Right renal cortex interstitium (tissue), 3 donors: ENCODE data around the gene TGFBR3. TPM values are rescaled to one million over a fixed set of nuclear protein-coding genes. Genes with fewer than 3 reads are reported as not detected.

ENCODE experiments used
- DNase-seq, 3 donors: peaks; one replicate each; pipeline ENCODE4 v3.0.0-alpha.2; 2013; ENCODE audit warnings: low read depth in 3 of 3, low spot score in 2 of 3
- polyA plus RNA-seq, 3 donors: library from polyadenylated mRNA; unstranded; fragments of 120-200 nt; gene quantifications; one replicate each; pipeline ENCODE4 v1.2.1, GENCODE V29; 2013; ENCODE audit not compliant: insufficient read length in 3 of 3

The TGFBR3 gene
- polyA plus RNA-seq, 3 donors: 120 to 136 (median 132) TPM

DNA sequence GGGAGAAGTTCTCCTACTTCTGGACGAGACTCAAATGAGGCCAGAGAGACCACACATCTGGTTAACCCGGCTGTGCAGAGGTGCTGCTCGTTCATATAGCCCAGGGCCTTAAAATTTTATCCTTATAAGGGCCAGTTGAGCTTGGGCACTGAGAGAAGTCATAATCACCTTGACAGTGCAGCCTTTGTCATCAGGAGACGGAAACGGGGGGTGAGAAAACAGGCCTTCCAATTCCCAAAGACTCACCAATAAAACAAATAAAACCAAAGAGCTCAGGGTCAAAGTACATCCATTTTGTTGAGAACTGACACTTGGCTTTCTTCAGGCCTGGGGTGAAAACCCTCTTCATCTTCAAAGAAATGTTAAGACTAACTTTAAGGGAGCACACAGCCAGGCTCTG lies 167.1 kb downstream of the TGFBR3 start:
- no peak for DNase-seq

DNA sequence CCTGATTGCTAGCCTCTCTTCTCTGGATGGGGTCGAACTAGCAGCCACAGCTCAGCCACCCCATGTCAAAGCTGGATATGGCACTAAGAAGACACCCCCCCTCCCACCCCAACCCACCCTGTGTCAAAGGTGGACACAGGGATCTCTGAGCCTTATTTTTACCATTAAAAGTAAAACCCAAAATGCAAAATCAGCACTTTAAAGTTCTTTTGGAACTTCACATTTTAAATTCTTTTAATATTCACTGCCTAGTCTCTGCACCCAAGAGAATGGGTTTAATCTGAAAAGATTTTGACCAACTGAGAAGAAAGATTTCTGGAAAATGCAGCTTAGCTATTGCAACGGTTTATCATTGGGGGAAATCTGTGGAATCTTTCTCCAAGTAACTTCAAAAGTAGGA lies 167.6 kb downstream of the TGFBR3 start:
- no peak for DNase-seq

DNA sequence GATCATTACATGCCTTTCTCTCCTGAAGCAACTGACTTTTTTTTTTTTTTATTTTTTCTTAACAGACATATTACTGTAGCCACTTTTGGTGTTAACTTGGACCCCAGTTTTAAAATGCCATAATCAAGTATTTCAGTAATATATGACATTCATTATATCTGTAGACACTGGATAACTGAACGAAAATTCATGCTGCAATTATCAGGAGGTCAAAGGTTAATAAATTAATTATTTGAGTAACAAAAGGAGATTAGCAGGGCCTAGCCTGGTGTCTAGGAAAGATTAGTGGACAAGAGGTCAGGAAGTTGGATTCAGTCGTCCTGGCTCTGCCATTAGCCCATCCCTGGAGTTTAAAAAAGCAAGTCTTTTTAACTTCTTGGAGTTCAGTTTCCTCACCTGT lies 168.1 kb downstream of the TGFBR3 start:
- no peak for DNase-seq

DNA sequence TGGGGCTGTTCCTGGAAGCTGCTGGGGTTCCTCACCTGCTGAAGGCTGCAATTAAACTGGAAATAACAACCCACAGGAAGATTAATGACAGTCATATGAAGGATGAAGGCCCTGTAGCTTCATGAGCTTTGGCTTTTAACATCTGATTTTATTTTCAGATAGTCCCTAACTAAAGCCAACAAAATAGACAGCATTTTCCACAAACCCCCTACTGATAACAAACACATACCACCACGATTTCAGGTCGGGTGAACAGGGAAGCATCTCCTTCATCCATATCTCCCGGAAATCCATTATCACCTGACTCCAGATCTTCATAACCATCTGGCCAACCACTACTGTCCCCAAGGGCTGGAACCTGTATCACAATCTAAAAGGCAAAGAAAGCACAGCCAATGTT lies 169.6 kb downstream of the TGFBR3 start:
- no peak for DNase-seq

DNA sequence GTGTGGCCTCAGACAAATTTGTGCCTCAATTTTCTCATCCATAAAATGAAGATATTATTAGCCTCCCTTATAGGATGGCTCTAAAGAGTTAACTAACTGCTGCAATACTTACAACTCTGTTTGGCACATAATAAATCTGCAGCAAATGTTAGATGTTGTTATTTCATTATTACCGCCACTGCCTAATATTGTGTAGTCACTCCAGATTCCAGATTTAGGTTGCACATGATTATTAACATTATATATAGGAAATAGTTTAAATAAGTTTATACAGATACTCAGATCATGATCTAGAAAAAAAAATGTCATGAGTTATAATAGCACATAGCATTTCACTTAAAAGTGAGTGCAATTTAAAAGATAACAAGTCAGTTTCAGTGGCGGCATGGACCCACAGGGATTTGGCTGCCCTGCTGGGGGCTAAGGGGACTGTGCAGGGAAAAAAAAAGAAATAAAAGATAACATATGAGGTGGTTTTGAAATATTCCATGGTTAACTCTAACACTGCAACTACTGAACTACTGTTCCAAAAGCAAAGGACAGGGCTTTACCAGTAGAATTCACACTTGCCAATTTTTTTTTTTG lies 170.4 kb downstream of the TGFBR3 start:
- no peak for DNase-seq

DNA sequence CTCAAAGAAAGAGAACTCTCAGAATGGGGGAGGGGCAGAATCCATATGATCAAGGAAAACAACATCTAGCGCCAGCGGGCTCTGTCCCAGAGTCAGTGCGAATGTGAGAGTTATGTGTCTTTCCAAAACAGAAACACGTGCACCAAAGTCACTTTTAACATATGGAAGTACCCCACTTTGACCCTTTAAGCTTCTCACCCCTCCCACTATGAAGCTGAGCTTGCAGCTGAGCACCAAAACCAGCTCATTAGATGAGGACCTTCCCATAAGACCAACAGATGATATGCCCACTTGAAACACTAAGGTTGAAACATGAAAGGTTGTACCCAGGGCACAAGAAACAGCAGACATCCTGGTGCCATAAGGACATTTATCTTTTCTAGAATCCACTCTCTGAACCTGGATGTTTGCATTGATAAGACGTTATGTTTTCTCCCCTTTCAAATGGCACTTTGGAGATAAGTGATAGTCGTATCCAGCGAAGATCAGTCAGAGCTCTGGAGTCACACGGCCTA lies 171.0 kb downstream of the TGFBR3 start:
- DNase-seq: no peak

DNA sequence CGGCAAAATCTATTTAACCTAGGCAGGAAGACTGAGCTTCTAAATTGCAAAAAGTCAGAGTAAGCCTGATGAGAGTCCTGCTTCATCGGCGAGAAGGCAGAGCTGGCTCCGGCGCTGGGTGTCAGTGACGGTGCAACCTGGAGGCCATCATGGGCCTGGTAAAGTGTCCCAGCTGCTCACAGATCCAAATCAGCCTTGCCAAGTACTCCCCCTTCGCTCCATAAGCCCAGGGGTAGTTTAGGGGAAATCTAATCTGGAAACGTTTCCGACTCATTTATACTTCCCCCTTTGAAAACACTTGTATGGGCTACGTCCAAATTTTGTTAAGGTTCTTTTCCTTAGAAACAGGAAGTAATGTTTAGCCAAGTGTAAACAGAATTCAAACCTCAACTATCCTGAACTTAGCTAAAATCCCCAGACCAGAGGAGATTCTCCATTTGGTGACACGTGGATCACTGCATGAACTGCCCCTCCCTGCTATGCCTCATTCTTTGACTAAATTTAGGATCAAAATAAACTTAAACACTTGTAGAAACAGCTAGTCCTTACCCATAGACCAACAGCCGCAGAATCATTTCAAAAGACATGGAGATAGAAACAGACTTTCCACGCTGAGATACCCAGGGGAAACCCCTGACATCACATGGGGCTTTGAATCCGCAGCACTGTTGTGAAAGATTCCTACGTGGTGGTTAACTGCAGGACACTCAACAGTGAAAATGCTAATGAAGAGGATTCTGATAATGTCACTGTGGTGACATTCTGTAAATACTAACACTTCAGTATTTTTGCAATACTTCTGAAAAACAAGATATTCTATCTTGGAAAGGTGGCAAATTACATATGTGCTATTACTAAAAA lies 172.7 kb downstream of the TGFBR3 start:
- no peak for DNase-seq

DNA sequence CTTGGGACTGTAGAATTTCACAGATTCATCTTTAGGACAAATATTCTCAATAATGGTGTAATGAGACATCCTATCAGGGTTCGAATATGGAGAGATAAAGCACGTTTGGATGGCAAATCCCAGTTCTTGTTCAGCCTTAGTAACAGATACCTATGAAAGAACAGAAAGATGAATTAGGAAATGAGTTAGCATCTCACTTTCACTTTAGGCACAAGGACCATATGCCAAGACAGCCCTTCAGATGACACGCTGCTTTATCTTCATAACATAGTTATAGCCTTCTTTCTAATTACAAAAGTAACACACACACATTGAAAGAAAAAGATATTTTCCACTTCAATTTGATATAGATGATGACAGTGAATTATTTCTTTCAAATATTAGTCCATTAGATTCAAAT lies 173.6 kb downstream of the TGFBR3 start:
- no peak for DNase-seq

DNA sequence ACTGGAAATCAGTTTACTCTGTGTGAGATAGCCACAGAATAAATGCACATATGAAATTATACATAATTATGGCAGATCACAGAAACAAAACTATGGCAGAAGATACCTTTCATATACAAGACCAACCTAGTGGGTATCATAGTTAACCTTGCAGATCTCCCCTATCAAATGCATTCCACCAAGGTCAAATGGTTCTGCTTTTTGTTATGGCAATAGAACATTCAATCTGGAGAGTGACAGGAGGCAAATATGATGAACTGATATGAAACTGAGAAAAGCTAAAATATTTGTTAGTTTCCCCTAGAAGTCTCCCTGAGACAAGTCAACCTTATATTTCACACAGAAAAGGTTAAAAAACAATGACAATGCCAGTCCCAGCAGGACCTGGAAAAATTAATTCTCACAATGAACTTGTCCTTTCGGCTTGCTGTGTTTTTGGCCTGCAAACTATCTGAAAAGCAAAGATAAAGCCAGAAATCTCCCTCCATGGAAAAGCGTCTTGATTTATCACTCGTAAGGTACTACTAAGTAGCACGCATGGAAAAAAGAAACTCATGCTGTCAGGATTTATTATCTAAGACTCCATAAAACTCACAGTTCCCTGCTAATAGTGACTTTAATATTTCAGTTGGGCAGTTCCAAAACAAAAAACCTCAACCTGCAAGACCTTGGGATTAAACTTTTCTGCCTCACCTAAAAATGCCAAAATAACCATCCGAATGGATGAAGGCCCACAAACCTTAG lies 174.3 kb downstream of the TGFBR3 start:
- no peak for DNase-seq

DNA sequence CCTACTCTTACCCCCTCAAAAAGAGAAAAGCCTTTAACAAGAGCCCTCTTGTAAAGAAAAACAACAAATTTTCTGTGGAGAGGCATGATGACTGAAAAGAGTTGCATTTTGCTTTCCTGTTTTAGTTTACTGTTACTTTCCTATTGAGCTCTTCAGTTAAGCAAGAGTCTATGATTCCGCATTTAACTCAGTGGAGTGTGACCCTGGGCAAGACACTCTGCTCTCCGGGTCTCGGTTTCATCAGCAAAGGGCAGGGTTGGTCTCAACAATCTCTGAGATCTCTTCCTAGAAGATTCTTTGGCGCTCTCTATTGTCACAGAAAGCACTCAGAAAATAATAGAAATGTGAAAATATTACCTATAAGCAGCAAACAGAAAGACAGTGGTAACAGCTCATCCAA lies 175.7 kb downstream of the TGFBR3 start:
- no peak for DNase-seq

DNA sequence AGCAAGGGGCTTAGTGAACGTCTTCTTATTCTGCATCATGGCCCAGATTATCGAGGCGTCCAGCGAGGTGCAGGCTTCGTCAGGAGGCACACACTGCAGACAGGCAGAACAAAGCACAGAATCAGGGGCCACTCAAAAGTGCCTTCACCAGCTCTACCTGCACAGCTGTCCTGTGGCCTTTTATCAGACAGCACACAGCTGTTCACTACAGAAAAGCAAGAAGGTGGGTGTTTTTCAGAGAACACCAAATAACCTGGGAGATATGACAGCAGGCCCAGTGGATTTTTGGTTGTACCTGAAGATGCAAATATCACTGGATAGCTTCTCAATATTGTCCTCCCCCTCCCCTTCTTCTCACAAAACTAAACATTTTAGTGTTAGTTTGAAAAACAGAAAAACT lies 177.3 kb downstream of the TGFBR3 start:
- DNase-seq: no peak

DNA sequence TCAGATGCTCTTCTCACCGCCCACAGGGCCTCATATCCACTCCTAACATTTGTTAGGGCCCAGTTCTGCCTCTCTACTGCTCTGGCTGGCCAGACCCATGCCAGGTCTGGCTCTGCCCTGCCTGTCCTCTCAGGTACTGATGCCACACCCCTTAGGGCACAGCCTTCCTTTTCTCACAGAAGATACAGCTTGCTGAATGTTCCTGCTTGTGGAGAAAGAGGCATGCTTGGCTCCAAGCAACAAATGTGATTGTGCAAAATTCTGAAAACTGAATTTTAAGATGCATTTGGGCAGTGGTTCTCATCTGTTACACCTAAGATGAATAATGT lies 178.1 kb downstream of the TGFBR3 start:
- DNase-seq: no peak

DNA sequence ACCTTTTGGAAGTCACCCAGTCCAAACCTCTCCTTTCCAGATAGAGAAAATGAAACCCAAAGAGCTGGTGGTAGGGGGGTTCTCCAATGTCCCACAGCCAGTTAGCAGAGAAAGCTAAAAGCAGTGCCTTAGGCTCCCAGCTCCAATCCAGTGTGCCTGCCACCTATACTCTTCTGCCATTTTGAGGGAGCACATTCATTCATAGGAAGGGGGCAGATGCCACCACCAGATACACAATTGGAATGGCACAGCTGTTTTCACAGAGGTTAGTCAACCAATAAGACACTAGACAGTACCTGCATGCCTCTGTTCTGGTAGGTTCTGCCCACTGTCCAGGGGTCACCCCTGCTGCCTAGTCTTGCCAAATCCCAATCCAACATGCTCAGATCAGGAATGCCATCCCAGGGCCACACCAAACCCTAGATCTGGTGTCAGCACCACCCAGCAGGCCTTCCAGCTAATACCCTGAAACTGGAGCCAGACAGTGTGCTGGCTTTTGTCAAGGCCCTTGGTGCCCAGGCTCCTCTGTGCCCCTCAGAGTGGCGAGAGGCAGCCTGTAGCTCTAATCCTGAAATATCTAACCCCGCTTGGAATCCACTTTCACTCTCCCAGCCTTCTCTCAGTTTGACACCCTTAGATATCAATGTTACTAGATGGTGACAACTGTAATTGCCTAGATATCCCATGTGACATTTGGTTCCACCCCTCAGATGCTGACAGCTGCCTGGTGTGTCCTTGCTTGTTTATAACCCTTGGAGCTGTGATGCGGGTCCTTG lies 178.6 kb downstream of the TGFBR3 start:
- no peak for DNase-seq

DNA sequence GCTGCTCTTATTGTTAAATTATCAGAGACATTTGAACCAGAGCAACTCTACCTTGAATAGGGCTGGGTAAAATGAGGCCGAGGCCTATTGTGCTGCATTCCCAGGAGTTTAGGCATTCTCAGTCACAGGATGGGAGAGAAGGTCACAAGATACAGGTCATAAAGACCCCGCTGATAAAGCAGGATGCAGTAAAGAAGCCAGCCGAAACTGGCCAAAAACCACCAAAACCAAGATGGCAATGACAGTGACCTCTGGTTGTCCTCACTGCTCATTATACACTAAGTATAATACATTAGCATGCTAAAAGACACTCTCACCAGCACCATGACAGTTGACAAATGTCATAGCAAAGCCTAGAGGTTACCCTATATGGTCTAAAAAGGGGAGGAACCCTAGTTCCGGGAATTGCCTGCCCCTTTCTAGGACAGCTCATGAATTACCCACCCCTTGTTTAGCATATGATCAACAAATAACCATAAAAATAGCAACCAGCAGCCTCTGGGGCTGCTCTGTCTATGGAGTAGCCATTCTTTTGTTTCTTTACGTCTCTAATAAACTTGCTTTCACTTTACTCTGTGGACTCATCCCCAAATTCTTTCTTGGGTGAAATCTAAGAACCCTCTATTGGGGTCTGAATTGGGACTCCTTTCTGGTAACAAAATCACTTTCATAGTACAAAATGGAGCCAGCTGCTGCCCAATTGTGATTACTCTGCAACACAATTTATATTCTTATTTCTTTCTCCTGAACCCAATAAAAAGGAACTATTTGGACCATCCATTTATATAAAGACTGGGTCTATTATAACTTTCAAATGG lies 179.6 kb downstream of the TGFBR3 start:
- no peak for DNase-seq

DNA sequence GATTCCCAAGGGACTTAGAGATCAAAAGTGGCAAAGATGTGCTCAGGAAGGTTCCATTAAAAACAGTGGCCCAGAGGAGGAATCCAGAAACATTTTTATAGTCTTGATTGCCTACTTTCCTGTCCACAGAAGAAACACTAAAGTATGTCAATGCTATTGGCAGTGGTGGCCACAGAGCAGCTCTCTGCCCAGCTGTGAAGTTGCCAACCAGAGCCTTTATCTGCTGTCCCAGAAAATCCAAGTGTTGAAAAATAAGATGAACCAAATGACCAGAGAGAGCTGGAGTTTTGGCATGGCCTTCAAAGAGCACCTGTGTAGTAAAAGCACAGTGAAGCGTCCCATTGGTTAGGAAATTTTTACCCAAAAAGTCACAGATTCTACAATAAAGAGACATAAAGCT lies 181.2 kb downstream of the TGFBR3 start:
- DNase-seq: no peak

DNA sequence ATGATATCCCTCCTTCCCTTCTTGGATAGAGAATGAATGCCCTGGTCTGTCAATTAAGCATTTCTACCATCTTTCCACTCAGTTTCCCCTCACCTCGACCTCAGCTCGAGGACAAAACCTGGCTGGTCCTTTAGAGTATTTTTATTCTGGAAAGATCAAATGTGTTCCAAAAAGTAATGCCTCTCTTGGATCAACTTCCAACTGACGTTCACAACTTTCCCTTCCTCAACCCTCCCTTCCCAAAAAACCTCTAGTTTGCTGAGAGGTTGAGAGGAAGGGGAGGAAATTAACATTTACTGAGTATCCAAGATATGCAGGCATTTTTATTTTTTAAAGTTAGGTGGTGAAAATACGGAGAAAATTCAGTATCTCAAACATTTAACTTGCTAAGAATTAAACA lies 182.9 kb downstream of the TGFBR3 start:
- DNase-seq: no peak

DNA sequence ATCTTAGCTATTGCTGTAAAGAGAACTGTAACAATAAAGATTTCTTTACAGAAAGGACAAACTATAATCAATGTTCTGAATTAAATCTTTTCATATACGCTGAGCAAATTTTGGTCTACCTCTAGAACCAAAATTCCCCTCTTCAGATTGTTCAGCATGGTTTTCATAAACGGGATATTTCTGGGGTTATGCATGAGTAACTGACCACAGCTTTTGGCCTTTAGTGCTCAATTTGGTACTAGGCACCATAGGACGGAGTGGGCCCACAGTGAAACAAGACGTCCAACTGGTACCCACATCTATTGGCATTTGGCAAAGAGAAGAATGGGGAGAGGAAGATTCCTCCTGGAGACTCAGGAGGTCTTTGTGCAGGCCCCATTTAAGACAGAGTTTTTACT lies 184.5 kb downstream of the TGFBR3 start:
- DNase-seq: no peak

DNA sequence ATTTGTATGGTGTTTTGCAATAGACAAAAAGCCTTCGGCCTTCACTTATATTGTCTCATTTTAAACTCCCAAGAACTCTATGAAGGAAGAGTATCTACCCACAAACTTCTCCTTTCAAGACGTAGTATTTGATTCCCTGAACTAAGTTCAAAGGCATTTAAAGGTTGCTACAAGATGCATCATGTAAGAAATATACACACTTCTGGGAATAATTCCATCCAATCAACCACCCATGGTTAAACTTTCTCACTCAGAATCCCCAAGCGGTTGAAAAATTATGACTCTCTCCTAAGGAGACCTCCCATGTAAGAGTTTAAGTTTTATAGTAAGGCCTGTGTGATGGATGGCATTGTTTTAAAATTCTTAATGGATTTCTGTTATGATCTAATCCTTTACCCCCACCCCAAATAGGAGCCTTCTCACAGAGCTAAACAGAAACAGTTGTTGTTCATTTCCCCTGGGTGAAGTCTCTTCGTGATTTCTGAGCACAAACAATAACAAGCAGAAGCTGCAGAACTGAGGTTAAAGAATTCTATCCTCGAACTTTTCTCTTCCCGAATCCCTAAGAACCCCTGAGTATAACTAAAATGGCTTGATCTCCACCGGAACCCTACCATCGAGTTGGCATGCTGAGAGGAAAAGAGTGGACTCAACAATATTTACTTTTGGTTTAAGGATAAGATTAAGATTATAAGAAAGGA lies 185.0 kb downstream of the TGFBR3 start:
- no peak for DNase-seq

DNA sequence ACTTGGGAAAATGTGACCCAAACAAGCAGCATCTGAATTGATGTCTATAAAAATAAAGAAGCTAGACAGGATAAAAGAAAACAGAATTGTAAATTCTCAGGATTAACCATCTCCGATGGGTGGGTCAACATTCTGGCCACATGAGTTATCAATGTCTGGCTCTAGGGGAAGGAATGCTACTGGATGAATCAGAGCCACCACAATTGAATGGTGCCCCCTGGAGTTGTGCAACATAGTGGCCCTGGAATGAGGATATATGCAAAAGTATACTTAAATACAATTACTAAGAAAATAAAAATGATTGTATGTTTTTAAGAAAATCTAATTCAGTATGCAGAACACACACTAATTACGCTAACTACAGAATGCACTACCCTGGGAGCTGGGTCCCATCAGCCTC lies 185.6 kb downstream of the TGFBR3 start:
- DNase-seq: no peak
